Raji (cell line): ENCODE measurements around the gene PLCH2.

Source experiments
- POLR2A ChIP-seq: IDR thresholded peaks from 2 replicates; pipeline ENCODE4 v1.6.1; 2011; ENCODE audit warnings: low read depth, low read length, control low read depth; ENCODE audit not compliant: insufficient read depth

The PLCH2 gene

DNA sequence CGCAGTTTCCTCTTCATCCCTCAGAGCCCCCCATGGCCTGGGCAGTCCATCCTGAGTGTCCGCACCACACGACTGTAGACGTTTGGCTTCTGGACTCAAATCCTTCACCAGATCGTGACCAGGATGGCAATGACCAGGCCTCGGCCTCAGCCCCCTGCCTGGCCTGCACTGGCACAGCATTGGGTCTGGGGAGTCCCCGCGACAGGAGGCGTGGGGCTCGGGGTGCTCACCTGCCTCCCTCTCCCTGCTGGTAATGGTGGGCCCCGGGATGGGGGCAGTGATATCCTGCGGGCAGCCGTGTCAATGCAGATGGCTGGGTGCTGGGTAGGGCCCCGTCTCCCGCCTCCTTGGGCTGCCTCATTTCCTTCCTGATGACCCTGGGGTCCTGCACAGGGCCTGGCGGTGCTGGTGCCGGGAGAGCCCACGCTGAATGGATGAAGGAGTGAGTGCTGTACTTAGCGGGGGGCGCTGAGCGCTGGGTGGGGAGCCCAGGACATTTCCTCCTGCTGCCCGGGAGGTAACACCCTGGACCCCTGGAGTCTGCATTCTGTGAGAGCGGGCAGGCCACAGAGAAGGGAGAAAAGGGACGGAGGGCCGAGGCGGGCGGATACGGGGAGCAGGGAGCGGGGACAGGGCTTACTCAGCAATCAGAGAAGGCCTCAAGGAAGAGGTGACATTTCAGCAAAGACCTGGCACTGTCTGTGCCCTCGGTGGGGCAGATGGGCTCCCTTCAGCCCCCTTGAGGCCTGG, 78.0 kb downstream of the PLCH2 start:
- no peak for TF ChIP-seq POLR2A

DNA sequence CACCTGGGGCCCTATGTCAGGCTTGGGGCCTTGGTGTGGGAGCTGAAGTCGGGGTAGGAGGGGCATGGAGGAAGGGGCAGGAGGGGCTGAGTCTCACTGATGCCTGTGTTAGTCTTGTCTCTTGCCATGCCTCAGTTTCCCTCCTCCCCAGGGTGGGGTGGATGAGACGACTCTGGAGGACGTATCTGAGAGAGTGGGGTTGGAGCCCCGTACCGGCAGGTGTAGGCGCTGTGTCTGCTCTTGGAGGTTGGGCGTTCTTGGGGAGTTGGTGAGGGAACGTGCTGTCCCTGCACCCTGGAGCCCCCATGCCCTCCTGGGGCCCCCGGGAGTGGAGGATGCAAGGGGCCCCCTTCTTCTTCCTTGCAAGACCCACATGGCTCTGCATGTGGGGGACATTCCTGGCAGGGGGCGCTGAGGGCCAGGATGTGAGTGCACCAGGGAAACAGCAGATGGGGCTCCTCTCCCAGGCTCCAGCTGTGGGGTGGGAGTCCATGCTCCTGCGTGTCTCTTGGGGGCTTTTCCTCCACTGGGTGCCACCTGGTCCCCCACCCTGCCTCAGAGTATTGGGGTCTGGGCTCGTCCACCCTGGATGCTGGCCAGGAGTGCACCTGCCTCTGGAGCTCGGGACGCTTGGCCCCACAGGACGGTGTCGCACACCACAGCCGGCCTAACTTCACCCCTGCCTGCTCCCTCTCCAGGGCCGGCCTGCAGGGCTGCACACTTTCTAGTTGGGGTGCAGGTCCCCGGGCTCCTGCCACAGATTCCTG, 78.7 kb downstream of the PLCH2 start:
- no peak; the same call in 1 of the 2 replicates for TF ChIP-seq POLR2A
